ES-I3 (cell line): ENCODE data around the gene NCK2.

Source experiments
- H3K36me3 ChIP-seq: 2 replicates; pipeline ENCODE4 v1.6.1; 2013; ENCODE audit warnings: mild to moderate bottlenecking, low read length, control low read depth, moderate library complexity; ENCODE audit not compliant: insufficient read depth
- H3K4me1 ChIP-seq: 2 replicates; pipeline ENCODE4 v1.6.1; 2013; ENCODE audit warnings: mild to moderate bottlenecking, control low read depth, low read length; ENCODE audit not compliant: insufficient read depth
- H3K9ac ChIP-seq: 2 replicates; pipeline ENCODE4 v1.6.1; 2013; ENCODE audit warnings: low read depth, mild to moderate bottlenecking, low read length, moderate library complexity
- H3K9me3 ChIP-seq: 2 replicates; pipeline ENCODE4 v1.6.1; 2013; ENCODE audit warnings: mild to moderate bottlenecking, low read length, moderate library complexity; ENCODE audit not compliant: control insufficient read depth, insufficient read depth

Gene NCK2

DNA sequence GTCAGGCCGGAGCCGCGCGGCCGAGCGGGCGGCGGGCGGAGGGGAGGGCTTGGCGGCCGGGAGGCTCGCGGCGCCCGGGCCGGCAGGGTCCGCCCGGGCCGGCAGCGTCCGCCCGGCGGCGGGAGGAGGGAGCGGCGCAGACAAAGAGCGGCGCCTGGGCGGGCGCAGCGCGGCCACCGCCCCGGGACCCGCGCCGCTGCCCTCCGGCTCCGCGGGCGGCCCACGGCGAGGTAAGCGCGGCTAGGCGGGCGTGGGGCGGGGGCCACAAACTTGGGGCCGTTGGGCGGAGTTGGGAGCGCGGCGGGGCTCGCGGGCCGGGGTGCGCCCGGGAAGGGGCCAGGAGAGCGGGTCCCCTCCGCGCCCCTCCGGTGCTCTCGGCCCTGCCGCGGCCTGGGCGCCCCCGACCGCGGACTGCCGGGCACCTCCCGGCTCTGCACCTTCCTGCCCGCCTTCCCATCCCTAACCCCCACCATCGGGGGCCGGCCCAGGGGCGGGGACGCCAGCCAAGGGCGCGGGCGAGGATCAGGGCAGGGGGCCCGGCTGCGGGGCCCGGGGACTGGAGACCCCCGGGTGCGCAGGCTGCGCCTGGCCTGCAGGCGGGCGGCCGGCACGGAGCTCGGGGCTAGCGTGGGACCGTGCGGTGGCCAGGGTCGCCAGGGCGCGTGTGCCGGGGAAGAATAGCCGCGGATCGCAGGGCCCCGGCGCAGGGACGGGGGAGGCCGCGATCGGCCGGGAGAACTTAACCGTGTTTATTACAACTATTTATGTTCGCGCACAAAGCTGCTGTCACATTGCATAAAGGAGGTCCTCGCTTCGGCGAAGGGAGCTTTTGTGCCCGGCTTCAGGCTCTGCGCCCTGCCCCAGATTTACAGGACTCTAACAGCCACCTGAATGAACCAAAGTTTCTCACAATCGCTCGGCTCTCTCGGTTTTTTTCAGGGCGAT lies at the start of gene NCK2:
NCK2 (plus strand) TSS at position 4 of the 945 bp plus-strand sequence. CDS start 110,152 bp downstream, outside the sequence.
- Histone ChIP-seq H3K4me1 (peaks cover 10% of the 10 kb centered on the region), H3K36me3 (peaks cover 2% of the 10 kb centered on the region; the same call in 1 of the 2 replicates), H3K9ac (peak within 1 kb of the TSS; percentile 75), H3K9me3 (no peaks in the 10 kb centered on the region)

DNA sequence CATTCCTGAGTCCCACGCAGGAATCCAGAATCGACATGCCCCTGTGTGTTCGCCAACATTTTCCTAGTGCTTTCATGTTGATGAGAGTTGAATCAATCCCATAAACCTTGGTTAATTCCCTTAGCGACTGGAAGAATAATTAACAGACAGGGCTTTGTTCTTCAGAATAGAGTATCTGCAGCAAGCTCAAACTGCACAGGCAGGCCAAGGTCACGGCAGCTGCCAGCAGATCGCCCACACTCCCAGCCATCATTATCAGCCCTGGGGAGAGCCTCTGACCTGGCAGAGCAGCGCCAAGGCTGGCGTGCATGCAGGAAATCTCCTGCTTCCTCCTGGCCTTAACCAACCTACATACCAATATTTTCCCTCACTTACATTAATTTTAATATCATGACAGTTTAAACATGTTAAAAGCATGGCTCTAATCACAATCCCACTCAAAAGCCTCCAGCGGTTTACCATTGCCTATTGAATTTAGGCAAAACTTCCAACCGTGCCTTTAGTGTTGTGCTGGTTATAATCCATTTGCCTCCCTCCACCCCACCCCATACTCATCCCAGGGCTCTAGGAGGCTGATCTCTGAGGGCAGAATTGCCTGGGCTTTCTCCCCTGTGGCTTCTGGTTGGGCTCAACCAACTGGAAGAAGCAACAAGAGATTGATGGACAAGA lies 46.8 kb upstream of the NCK2 start:
- Histone ChIP-seq H3K36me3 (no peaks in the 10 kb centered on the region), H3K9me3 (no peaks in the 10 kb centered on the region), H3K4me1 (no peaks in the 10 kb centered on the region), H3K9ac (no peak overlapping the region)

DNA sequence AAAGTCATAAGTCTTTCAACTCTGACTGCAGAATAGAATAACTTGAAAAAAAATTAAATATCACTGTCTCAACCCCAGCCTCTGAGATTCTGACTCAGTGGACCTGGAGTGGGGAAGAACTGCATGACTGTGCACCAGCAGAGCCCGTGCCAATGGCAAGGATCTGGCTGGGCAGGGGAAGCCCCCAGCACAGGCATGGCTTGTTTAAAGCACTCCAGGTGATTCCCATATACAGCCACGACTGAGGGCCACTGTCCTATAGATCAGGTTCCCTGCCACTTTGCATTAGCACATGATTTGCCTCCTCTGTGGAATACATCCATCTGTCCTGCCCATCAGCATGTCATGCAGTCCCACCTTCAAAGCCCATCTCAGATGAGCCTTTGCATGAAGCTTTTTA lies 45.9 kb upstream of the NCK2 start:
- no peak overlapping the region for H3K9ac ChIP-seq
- no peaks in the 10 kb centered on the region for H3K36me3 ChIP-seq
- no peaks in the 10 kb centered on the region for H3K9me3 ChIP-seq
- no peaks in the 10 kb centered on the region for H3K4me1 ChIP-seq

DNA sequence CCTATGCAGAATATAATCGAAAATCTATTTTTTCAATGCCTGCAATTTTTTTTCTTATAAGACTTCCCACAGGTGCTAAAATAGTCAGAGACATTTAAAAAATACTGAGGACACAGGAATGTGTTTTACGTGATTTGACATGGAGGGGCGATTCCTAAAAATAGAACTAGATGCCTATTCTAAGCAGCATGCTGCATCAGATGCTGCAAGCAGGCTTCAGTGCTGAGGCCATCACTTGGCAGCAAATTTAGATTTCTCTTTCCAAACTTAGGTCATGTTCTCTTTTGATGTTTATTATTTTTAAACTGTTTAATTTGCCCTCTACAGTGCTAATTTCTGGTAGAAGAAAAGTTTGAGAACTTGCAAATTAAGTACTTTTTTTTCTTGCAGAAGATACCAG lies 43.7 kb upstream of the NCK2 start:
- Histone ChIP-seq H3K9ac (no peak overlapping the region), H3K4me1 (no peaks in the 10 kb centered on the region), H3K9me3 (no peaks in the 10 kb centered on the region), H3K36me3 (no peaks in the 10 kb centered on the region)

DNA sequence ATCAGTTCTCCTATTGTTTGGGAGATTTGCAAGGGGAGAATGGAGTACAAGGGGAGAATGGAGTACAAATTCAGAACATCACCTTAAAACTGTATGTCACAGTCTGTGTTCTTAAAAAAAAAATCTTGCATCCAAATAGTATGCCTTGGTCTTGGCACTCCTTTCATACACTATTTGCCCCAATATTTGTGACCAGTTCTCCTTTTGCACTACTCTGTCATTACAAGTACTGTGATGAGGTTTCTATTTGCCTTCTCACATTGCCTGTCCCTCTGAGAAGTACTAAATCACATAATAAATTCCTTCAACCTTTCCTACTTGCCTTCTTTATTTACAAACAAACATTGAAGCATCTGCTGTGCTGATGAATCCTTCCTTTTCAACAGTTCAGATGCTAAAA lies 36.0 kb upstream of the NCK2 start:
- H3K9ac ChIP-seq = no peak overlapping the region
- H3K36me3 ChIP-seq = no peaks in the 10 kb centered on the region
- peaks cover 12% of the 10 kb centered on the region for H3K4me1 ChIP-seq
- H3K9me3 ChIP-seq = no peaks in the 10 kb centered on the region

DNA sequence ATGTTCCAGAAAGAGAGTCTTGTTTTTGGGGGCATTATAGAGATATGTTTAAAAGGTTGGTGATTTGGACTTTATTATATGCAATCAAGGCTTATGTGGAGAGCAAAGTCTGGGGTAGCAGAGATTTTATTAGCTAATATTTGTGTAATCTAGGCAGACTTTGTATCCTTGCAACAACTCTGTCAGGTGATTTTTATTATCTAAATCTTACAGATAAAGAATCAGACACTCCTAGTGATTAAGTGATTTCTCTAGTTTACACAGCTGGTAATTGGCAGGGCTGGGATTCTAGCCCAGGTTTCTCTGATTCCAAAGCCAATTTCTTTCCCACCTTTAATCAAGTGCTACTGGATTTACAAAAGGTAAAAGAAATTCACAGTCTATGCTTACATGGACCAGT lies 33.3 kb upstream of the NCK2 start:
- H3K9me3 ChIP-seq = no peaks in the 10 kb centered on the region
- H3K4me1 ChIP-seq = peaks cover 12% of the 10 kb centered on the region
- H3K9ac ChIP-seq = no peak overlapping the region
- no peaks in the 10 kb centered on the region for H3K36me3 ChIP-seq

DNA sequence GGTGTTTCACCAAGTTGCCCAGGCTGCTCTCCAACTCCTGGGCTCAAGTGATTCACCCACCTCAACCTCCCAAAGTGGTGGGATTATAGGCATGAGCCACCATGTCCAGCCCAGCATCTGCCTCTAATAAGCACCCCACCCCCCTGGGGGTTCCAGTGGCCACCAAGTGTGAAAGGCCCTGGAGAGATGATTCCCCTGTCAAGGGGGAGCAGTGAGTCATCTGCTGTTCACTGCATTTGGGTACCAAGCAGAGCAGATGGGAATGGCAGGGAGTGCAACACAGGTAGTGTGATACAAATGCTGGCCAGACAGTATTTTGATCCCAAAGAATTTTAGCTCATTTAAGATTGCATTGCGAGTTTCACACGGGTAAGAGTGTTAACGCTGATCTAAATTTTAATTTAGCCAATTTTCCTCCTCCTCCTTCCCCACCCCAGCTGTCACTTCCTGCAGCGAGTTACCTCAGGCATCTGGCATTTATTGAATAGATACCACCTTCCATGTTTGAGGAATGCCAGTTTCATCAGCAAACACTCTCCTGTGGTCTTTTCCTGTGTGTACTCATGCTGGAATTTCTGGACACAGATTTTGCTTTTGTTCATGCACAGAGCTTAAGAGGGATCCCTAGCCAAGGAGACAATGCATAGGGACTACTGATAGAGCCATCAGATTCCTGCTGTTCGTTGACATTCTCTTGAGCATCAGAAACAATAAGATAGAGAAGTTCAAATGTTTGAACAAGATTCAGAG lies 32.4 kb upstream of the NCK2 start:
- Histone ChIP-seq H3K9ac (no peak overlapping the region), H3K36me3 (no peaks in the 10 kb centered on the region), H3K9me3 (no peaks in the 10 kb centered on the region), H3K4me1 (peaks cover 12% of the 10 kb centered on the region)

DNA sequence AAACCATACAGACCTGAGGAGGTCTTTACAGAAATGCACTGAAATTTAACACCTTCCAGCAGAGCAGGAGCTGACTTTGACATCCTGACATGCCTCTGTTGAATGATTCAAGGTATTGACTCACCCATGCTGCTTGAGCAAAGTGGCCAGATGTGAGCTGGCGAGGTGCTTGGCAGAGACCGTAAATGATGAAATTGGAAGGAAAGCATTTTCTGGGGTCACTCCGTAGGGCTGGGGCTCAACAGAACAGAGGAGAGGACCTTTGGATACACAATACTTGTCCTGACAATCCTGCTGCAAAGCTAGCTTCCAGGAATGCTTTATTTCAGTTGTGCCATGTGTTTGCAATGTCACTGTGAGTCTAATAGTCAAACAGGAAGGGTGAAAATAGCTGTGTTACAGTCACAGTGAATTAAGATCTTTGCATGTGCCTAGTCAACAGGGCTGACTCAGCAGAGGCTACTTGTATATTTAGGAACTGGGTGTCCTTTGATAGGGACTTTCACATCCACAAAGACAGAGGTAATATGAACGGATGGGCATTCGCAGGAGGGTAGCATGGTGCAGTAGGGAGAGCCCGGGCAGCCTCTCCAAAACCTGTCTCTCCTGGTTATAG lies 31.6 kb upstream of the NCK2 start:
- Histone ChIP-seq H3K9me3 (no peaks in the 10 kb centered on the region), H3K36me3 (no peaks in the 10 kb centered on the region), H3K4me1 (peaks cover 12% of the 10 kb centered on the region), H3K9ac (no peak overlapping the region)

DNA sequence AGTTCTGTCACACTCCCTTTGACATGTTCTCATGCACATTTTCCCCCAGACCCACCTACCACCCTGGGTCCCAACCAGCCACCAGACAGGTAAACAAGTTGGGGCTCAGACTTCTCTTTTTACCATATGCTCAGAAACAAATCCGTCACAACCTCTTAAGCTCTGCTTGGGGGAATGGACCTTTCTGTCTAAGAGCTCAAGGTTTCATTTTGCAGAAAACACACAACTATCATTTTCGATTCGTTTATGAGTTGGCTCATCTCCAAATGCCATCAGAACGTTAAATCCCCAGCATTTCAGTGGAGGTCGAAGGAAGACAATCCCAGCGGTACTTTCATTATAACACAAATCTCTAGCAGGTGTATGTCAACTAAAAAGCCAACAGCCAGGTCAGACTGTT lies 30.6 kb upstream of the NCK2 start:
- peaks cover 12% of the 10 kb centered on the region for H3K4me1 ChIP-seq
- no peak overlapping the region for H3K9ac ChIP-seq
- H3K36me3 ChIP-seq = no peaks in the 10 kb centered on the region
- H3K9me3 ChIP-seq = no peaks in the 10 kb centered on the region

DNA sequence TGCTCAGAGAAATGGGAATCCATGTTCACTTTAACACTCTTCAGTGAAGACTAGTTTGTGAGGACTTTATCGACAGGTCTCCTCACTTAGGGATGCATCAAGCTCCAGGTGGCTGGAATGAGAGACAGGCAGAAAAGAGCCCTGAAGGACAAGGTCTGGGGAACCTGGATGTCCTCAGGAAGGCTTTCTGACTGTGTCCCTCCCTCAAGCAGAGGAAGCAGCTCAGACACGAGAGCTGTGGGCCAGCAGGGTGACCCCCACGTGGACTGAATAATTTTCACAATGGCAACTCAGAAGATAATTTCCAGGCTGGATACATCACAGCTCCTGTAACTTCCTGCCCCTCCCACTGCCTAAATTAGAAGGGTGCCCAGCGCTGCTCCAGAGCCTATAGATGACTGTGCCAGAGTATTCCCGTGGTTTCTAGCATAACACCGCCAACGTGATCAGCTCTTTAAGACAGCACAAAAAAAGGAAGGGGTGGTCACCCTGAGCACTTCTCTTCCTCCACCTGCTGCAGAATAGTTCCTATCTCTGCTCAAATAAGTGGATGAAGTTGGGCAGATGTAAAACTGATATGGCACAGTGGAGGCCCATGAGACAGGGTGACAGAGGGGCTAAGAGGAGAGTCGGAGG lies 25.7 kb upstream of the NCK2 start:
- H3K9ac ChIP-seq = no peak overlapping the region
- H3K36me3 ChIP-seq = no peaks in the 10 kb centered on the region

DNA sequence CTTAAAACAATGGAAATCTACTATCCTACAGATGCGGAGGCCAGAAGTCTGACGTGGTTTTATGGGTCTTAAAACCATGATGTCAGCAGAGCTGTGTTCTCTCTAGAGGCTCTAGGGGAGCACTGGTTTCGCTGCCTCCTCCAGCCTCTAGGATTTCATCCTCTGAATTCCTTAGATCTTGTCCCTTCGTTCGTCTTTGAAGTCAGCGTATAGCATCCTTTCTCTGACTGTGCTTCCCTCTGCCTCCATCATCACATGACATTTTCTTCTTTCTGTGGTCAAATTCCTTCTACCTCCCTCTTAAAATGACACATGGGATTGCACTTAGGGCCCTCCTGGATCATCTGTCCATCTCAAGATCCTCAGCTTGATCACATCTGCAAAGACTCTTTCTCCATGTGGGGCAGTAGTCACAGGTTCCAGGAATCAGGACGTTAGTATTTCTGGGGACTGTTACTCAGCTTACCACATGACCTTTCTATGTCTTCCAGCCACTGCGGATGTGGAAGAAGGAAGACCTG lies 22.7 kb upstream of the NCK2 start:
- no peak overlapping the region for H3K9ac ChIP-seq
- H3K9me3 ChIP-seq = no peaks in the 10 kb centered on the region
- H3K4me1 ChIP-seq = no peaks in the 10 kb centered on the region
- no peaks in the 10 kb centered on the region for H3K36me3 ChIP-seq

More for the DNA sequence above, 25.7 kb upstream of the NCK2 start:
- Histone ChIP-seq H3K9me3 (no peaks in the 10 kb centered on the region), H3K4me1 (no peaks in the 10 kb centered on the region)

DNA sequence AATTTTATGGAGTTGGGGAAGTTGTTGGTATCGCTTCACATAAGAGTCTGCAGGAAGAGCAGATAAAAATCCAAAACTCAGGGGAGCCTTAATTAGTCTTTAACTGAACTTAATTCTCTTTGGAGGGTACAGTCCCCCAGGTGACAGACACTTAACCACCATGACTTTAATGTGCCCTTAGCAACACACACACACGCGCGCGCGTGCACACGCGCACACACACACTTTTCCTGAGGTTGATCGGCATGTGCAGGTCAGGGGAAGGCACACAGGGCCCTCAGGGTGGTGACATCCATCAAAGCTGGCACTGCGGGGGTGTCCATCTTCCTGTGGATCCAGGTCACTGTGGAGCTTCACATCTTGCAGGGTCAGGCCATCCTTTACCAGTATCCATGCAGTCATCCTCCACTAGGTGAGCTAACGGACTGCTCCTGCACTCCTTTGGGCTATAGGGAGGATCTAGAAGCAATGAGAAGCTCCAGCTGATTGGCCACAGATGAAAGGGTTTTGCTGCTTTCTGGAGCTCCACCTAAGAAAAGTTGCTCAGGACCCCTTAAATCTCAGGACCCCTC lies 21.9 kb upstream of the NCK2 start:
- H3K36me3 ChIP-seq = no peaks in the 10 kb centered on the region
- no peaks in the 10 kb centered on the region for H3K4me1 ChIP-seq
- H3K9ac ChIP-seq = no peak overlapping the region
- H3K9me3 ChIP-seq = peaks cover 4% of the 10 kb centered on the region; the same call in 1 of the 2 replicates

DNA sequence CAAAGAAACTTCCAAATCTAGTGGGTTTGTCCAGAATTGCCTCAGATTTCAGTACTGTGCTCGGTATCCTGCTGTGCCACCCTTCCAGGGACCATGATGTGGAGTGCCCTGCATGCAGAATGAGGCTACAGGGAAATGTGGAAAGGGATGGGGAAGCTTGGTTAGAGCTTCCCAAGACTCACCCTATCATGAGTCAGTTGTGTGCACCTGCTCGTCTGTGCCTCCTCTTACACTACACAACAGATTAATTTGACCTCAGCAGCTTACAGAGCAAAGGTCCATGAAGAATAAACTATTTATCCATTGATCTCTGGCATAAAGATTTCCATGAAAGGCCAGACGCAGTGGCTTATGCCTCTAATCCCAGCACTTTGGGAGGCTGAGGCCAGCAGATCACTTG lies 21.3 kb upstream of the NCK2 start:
- Histone ChIP-seq H3K9ac (no peak overlapping the region), H3K36me3 (no peaks in the 10 kb centered on the region), H3K9me3 (peaks cover 4% of the 10 kb centered on the region; the same call in 1 of the 2 replicates), H3K4me1 (no peaks in the 10 kb centered on the region)
